A673 (cell line): Measurements from ENCODE around the gene CD3D.

Experiments
- EZH2 ChIP-seq: fragments of 200-600 bp; sonication (generic); IDR thresholded peaks from 2 replicates; pipeline ENCODE4 v1.6.1; 2017; ENCODE audit warnings: borderline replicate concordance, low read depth, mild to moderate bottlenecking, mixed read lengths, antibody characterized with exemption, low read length; ENCODE audit not compliant: poor library complexity, severe bottlenecking
- TF ChIP-seq, protein P1 (sequence below): fragments of 300-800, 200-600 bp; sonication (generic); conservative IDR thresholded peaks from 2 replicates; pipeline ENCODE4 v1.5.1; 2017; ENCODE audit warnings: low read depth, mild to moderate bottlenecking, antibody characterized with exemption, low read length, moderate library complexity, mixed read lengths

- TF ChIP-seq, protein P1, sequence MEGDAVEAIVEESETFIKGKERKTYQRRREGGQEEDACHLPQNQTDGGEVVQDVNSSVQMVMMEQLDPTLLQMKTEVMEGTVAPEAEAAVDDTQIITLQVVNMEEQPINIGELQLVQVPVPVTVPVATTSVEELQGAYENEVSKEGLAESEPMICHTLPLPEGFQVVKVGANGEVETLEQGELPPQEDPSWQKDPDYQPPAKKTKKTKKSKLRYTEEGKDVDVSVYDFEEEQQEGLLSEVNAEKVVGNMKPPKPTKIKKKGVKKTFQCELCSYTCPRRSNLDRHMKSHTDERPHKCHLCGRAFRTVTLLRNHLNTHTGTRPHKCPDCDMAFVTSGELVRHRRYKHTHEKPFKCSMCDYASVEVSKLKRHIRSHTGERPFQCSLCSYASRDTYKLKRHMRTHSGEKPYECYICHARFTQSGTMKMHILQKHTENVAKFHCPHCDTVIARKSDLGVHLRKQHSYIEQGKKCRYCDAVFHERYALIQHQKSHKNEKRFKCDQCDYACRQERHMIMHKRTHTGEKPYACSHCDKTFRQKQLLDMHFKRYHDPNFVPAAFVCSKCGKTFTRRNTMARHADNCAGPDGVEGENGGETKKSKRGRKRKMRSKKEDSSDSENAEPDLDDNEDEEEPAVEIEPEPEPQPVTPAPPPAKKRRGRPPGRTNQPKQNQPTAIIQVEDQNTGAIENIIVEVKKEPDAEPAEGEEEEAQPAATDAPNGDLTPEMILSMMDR: no peak
- no peak for TF ChIP-seq EZH2
Measured at GRCh38 chr11:118304227-118304567, 38.3 kb downstream of the CD3D start.
